ENCODE results near the gene ANAPC16.

DNA sequence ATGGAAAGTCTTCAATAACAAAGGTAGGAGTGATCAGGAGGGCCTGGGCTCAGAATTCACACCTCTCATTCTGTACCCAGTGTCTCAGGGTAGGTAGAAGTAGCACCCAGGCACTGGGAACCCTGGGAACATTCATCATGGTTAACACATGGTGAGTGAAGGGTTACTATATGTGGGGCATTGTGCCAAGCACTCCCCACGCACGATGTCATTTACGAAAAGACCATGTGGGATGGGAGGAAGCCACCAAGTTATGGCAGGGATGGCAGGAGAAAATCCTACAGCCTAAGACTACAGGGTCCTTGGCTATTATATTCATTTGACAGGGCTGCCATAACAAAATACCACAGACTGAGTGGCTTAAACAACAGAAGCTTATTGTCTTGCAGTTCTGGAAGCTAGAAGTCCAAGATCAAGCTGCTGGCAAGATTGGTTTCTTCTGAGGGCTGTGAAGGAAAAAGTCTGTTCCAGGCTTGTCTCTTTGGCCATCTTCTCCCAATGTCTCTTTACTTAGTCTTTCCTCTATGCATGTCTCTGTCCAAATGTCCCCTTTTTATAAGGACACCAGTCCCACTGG lies 30.2 kb downstream of the ANAPC16 start:
- TF ChIP-seq CTCF (IDR thresholded peaks at IDR 0.05) (no peak), POLR2A (IDR thresholded peaks at IDR 0.05) (no peak)
